NCI-H345 (cell line): ENCODE results near the gene LRRC47.

Source experiments
- DNase-seq: peaks from one replicate; lab custom pipeline; 2025; lab: John Stamatoyannopoulos, UW

Gene LRRC47

DNA sequence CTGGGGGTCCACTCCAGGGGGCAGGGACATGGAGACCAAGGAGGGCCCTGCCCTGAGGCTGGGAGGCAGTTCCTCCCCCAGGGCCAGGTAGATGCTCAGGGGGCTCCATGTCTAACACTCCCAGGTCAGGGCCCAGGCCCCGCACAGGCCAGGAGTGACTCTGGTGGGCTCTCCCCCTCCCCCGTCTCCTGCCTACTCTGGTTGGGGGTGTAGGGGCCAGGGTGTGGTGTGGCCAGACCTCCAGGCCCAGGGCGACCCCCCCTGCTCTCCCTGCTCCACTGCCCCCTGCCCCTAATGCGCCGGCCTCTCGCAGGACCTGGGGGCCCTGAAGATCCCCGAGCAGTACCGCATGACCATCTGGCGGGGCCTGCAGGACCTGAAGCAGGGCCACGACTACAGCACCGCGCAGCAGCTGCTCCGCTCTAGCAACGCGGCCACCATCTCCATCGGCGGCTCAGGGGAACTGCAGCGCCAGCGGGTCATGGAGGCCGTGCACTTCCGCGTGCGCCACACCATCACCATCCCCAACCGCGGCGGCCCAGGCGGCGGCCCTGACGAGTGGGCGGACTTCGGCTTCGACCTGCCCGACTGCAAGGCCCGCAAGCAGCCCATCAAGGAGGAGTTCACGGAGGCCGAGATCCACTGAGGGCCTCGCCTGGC, 63.7 kb downstream of the LRRC47 start:
- no peak for DNase-seq

DNA sequence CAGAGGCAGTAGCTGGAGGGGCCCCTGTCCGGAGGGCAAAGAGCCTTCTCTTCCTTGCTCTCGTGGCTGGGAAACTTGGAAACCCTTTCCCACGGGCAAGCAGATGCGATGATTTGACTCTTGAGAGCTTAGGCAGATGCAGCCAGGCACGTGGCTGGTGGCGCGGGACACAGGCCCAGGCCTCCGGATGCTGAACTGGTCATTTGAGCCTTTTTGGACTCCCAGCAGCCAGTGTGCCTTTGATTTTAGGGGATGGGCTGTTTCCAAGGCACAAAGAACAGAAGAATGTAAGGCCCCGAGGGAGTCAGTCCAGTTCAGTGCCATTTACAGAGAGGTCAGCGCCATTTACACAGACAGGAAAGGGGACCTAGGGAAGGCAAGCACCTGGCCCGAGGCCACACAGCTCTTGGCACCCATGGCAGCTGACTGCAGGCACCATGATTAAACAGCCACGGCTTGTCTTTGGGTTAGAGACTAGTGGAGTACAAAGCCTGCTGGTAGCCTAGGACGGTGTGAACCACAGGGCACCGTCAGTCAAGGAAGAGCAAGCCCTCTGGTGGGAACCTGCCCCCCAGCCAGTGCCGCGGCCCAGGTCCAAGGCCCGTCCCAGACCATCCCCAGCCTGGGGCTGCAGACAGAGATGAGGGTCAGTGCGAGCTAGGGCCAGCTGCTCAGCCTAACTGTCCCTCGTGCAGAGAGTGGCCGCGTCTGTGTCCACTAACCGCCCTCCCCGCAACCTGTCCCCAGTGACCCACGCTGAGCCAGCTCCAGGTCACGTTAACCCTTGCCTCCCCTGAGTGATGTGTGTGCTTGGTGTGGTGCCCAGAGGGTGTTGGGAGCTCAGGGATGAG, 64.5 kb downstream of the LRRC47 start:
- no peak for DNase-seq

DNA sequence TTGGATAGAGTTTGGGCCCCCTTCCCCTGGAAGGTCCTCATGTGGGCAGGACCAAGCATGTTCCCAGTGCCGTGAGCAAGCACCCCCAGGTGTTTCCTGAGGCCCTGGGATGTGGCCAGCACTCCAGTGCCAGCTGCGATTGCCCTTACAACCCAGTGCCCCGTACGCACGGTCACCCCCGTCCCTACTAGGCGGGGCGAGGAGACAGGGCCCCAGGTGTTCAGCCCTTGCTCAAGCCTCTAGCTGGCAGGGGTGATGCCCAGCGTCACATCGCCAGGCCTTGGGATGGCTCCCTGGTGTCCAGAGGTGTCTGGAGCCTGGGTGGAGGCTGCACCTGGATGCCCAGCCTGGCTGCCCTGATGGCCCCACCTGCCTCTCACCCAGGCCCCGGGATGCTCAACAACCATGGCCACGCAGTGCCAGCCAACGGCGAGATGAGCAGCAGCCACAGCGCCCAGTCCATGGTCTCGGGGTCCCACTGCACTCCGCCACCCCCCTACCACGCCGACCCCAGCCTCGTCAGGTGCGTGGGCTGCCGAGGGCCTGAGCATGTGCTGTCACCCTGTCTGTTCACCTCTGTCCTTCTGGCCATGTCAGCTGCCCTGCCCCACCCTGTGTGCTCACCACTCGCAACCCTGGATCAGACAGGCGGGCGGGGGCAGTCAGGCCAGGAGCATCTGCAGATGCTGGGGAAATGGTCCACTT, 65.6 kb downstream of the LRRC47 start:
- DNase-seq = no peak

DNA sequence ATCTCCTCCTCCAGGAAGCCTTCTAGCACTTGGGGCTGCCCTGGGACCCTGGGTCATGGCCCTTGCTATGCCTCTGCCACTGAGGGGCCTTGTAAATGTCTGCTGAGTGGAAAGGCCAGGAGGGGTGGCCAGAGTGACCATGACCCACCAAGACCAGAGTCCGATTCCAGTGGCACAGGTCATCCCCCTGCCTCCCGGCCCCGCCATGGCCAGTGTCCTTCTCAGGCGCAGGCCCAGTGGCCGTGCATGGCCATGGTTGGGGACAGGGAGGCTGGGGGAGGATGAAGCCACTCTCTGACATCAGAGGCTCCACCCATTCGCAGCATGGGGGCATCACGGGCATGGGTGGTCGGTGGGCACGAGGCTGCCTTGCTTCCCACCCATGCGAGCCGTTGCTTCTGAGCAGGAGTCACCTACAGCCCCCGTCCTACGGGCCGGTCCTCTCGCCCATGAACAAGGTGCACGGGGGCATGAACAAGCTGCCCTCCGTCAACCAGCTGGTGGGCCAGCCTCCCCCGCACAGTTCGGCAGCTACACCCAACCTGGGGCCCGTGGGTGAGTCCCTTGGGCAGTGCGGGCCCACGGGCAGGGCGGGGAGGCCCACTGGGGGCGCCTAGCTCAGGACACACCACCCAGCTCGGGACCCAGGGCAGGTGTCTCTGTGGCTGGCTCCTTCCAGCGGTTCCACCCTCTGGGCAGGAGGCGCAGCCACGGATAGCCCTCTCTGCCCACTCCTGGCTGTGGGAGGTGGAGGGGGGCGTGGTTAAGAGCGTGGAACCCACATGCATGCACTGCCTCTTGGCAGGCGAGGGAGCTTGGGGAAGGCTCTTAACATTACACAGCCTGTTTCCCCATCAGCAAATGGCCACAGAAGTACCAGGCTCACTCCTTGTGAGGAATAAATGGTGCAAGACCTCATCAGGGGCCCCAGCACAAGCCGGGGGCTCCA, 66.4 kb downstream of the LRRC47 start:
- no peak for DNase-seq
